Measurements from ENCODE around the gene SYT3.

SYT3 gene

GRCh38 chr19:50648659-50649058, 9.0 kb upstream of the SYT3 start:
- no peak overlapping the region for H3K4me2 ChIP-seq (ENCODE audit: low read length)
- no peaks in the 10 kb centered on the region for H3K27me3 ChIP-seq (ENCODE audit: control insufficient read depth, insufficient read depth, low read length)
- no peaks in the 10 kb centered on the region for H3K4me1 ChIP-seq (ENCODE audit: control insufficient read depth, insufficient read depth, low read length)
- no peak overlapping the region for H3K4me3 ChIP-seq (ENCODE audit: low read length)
- no peak overlapping the region for H3K9ac ChIP-seq (ENCODE audit: low read depth, low read length)
- peaks cover 9% of the 10 kb centered on the region for H3K9me3 ChIP-seq (replicated peaks; ENCODE audit: low read length)
- H3K36me3 ChIP-seq (ENCODE audit: insufficient read depth, low read length), result no peaks in the 10 kb centered on the region

- H3K4me1 ChIP-seq (ENCODE audit: control insufficient read depth, insufficient read depth, low read length), result no peaks in the 10 kb centered on the region
- peaks cover 9% of the 10 kb centered on the region for H3K9me3 ChIP-seq (replicated peaks; ENCODE audit: low read length)
- H3K36me3 ChIP-seq (ENCODE audit: insufficient read depth, low read length), result no peaks in the 10 kb centered on the region
- no peak overlapping the region for H3K4me2 ChIP-seq (ENCODE audit: low read length)
- H3K4me3 ChIP-seq (ENCODE audit: low read length), result no peak overlapping the region
- no peaks in the 10 kb centered on the region for H3K27me3 ChIP-seq (ENCODE audit: control insufficient read depth, insufficient read depth, low read length)
- H3K9ac ChIP-seq (ENCODE audit: low read depth, low read length), result no peak overlapping the region
These were observed 8.4 kb upstream of the SYT3 start for GRCh38 chr19:50647879-50648615.

- H3K4me3 ChIP-seq (ENCODE audit: low read length), result no peak overlapping the region
- H3K36me3 ChIP-seq (ENCODE audit: insufficient read depth, low read length), result no peaks in the 10 kb centered on the region
- no peaks in the 10 kb centered on the region for H3K27me3 ChIP-seq (ENCODE audit: control insufficient read depth, insufficient read depth, low read length)
- no peak overlapping the region for H3K4me2 ChIP-seq (ENCODE audit: low read length)
- no peaks in the 10 kb centered on the region for H3K4me1 ChIP-seq (ENCODE audit: control insufficient read depth, insufficient read depth, low read length)
- no peak overlapping the region for H3K9ac ChIP-seq (ENCODE audit: low read depth, low read length)
- H3K9me3 ChIP-seq (replicated peaks; ENCODE audit: low read length), result peaks cover 9% of the 10 kb centered on the region
These were observed 6.6 kb upstream of the SYT3 start for GRCh38 chr19:50646074-50646807.

- Histone ChIP-seq H3K4me3 (ENCODE audit: low read length) (no peak overlapping the region), H3K27me3 (ENCODE audit: control insufficient read depth, insufficient read depth, low read length) (peaks cover 1% of the 10 kb centered on the region), H3K9ac (ENCODE audit: low read depth, low read length) (no peak overlapping the region), H3K36me3 (ENCODE audit: insufficient read depth, low read length) (no peaks in the 10 kb centered on the region), H3K9me3 (replicated peaks; ENCODE audit: low read length) (peaks cover 9% of the 10 kb centered on the region), H3K4me1 (ENCODE audit: control insufficient read depth, insufficient read depth, low read length) (no peaks in the 10 kb centered on the region), H3K4me2 (ENCODE audit: low read length) (no peak overlapping the region)
These were observed 5.4 kb upstream of the SYT3 start for GRCh38 chr19:50645107-50645506.

GRCh38 chr19:50644315-50644915, 4.7 kb upstream of the SYT3 start:
- Histone ChIP-seq H3K36me3 (ENCODE audit: insufficient read depth, low read length) (no peaks in the 10 kb centered on the region), H3K27me3 (ENCODE audit: control insufficient read depth, insufficient read depth, low read length) (peaks cover 5% of the 10 kb centered on the region), H3K9me3 (replicated peaks; ENCODE audit: low read length) (peaks cover 5% of the 10 kb centered on the region), H3K9ac (ENCODE audit: low read depth, low read length) (no peak overlapping the region), H3K4me3 (ENCODE audit: low read length) (no peak overlapping the region), H3K4me1 (ENCODE audit: control insufficient read depth, insufficient read depth, low read length) (no peaks in the 10 kb centered on the region), H3K4me2 (ENCODE audit: low read length) (no peak overlapping the region)

- no peaks in the 10 kb centered on the region for H3K36me3 ChIP-seq (ENCODE audit: insufficient read depth, low read length)
- H3K9ac ChIP-seq (ENCODE audit: low read depth, low read length), result no peak overlapping the region
- H3K4me2 ChIP-seq (ENCODE audit: low read length), result no peak overlapping the region
- H3K27me3 ChIP-seq (ENCODE audit: control insufficient read depth, insufficient read depth, low read length), result peaks cover 17% of the 10 kb centered on the region
- no peaks in the 10 kb centered on the region for H3K4me1 ChIP-seq (ENCODE audit: control insufficient read depth, insufficient read depth, low read length)
- H3K9me3 ChIP-seq (replicated peaks; ENCODE audit: low read length), result peaks cover 5% of the 10 kb centered on the region
- H3K4me3 ChIP-seq (ENCODE audit: low read length), result no peak overlapping the region
These were observed 687 bp upstream of the SYT3 start for GRCh38 chr19:50640368-50640767.

GRCh38 chr19:50638600-50638999, 1.1 kb downstream of the SYT3 start:
- H3K27me3 ChIP-seq (ENCODE audit: control insufficient read depth, insufficient read depth, low read length), result peaks cover 17% of the 10 kb centered on the region

GRCh38 chr19:50636317-50637085, 3.2 kb downstream of the SYT3 start:
- Histone ChIP-seq H3K9me3 (replicated peaks; ENCODE audit: low read length) (peaks cover 9% of the 10 kb centered on the region), H3K4me3 (ENCODE audit: low read length) (no peak overlapping the region), H3K27me3 (ENCODE audit: control insufficient read depth, insufficient read depth, low read length) (peaks cover 17% of the 10 kb centered on the region), H3K9ac (ENCODE audit: low read depth, low read length) (no peak overlapping the region), H3K4me1 (ENCODE audit: control insufficient read depth, insufficient read depth, low read length) (no peaks in the 10 kb centered on the region), H3K4me2 (ENCODE audit: low read length) (no peak overlapping the region), H3K36me3 (ENCODE audit: insufficient read depth, low read length) (no peaks in the 10 kb centered on the region)

More at GRCh38 chr19:50638600-50638999, 1.1 kb downstream of the SYT3 start:
- no peak overlapping the region for H3K4me3 ChIP-seq (ENCODE audit: low read length)
- no peak overlapping the region for H3K9ac ChIP-seq (ENCODE audit: low read depth, low read length)
- H3K4me2 ChIP-seq (ENCODE audit: low read length), result no peak overlapping the region
- peaks cover 5% of the 10 kb centered on the region for H3K9me3 ChIP-seq (replicated peaks; ENCODE audit: low read length)
- no peaks in the 10 kb centered on the region for H3K4me1 ChIP-seq (ENCODE audit: control insufficient read depth, insufficient read depth, low read length)
- H3K36me3 ChIP-seq (ENCODE audit: insufficient read depth, low read length), result no peaks in the 10 kb centered on the region

- H3K4me1 ChIP-seq (ENCODE audit: control insufficient read depth, insufficient read depth, low read length), result no peaks in the 10 kb centered on the region
- H3K9ac ChIP-seq (ENCODE audit: low read depth, low read length), result no peak overlapping the region
- H3K27me3 ChIP-seq (ENCODE audit: control insufficient read depth, insufficient read depth, low read length), result peaks cover 8% of the 10 kb centered on the region
- no peak overlapping the region for H3K4me2 ChIP-seq (ENCODE audit: low read length)
- no peaks in the 10 kb centered on the region for H3K36me3 ChIP-seq (ENCODE audit: insufficient read depth, low read length)
- peaks cover 9% of the 10 kb centered on the region for H3K9me3 ChIP-seq (replicated peaks; ENCODE audit: low read length)
- no peak overlapping the region for H3K4me3 ChIP-seq (ENCODE audit: low read length)
These were observed 5.7 kb downstream of the SYT3 start for GRCh38 chr19:50633973-50634372.

GRCh38 chr19:50633359-50633758, 6.3 kb downstream of the SYT3 start:
- Histone ChIP-seq H3K4me3 (ENCODE audit: low read length) (no peak overlapping the region), H3K4me2 (ENCODE audit: low read length) (no peak overlapping the region), H3K36me3 (ENCODE audit: insufficient read depth, low read length) (no peaks in the 10 kb centered on the region), H3K4me1 (ENCODE audit: control insufficient read depth, insufficient read depth, low read length) (no peaks in the 10 kb centered on the region), H3K9me3 (replicated peaks; ENCODE audit: low read length) (peaks cover 9% of the 10 kb centered on the region), H3K27me3 (ENCODE audit: control insufficient read depth, insufficient read depth, low read length) (peaks cover 2% of the 10 kb centered on the region), H3K9ac (ENCODE audit: low read depth, low read length) (no peak overlapping the region)

- Histone ChIP-seq H3K4me3 (ENCODE audit: low read length) (no peak overlapping the region), H3K36me3 (ENCODE audit: insufficient read depth, low read length) (no peaks in the 10 kb centered on the region), H3K27me3 (ENCODE audit: control insufficient read depth, insufficient read depth, low read length) (no peaks in the 10 kb centered on the region), H3K9me3 (replicated peaks; ENCODE audit: low read length) (peaks cover 9% of the 10 kb centered on the region), H3K4me1 (ENCODE audit: control insufficient read depth, insufficient read depth, low read length) (no peaks in the 10 kb centered on the region), H3K4me2 (ENCODE audit: low read length) (no peak overlapping the region), H3K9ac (ENCODE audit: low read depth, low read length) (no peak overlapping the region)
These were observed 7.4 kb downstream of the SYT3 start for GRCh38 chr19:50632151-50632835.

Measured in skeletal muscle satellite cell (primary cell).